Prostate gland (tissue), 2 donors: ENCODE data around the gene CHERP.

Source experiments
- POLR2A ChIP-seq: fragments of 450-650 bp; IDR thresholded peaks from one replicate; pipeline ENCODE4 v1.6.1; 2016; ENCODE audit warnings: antibody characterized with exemption, mild to moderate bottlenecking
- POLR2AphosphoS5 ChIP-seq: sonication (generic); formaldehyde crosslinking; IDR thresholded peaks from one replicate; pipeline ENCODE4 v1.6.1; 2017; ENCODE audit warnings: antibody characterized with exemption
- TF ChIP-seq, protein P1 (sequence below), 4 experiments: fragments of 200-600 bp in 2 of 4; fragments of 450-650 bp in 2 of 4; sonication (generic) in 2 of 4; IDR thresholded peaks; 1 replicate in 3 of 4; 2 replicates in 1 of 4; pipeline ENCODE4 v1.5.1; 2016 to 2019; ENCODE audit warnings: antibody characterized with exemption in 4 of 4, mild to moderate bottlenecking in 2 of 4, moderate library complexity in 2 of 4

DNA sequence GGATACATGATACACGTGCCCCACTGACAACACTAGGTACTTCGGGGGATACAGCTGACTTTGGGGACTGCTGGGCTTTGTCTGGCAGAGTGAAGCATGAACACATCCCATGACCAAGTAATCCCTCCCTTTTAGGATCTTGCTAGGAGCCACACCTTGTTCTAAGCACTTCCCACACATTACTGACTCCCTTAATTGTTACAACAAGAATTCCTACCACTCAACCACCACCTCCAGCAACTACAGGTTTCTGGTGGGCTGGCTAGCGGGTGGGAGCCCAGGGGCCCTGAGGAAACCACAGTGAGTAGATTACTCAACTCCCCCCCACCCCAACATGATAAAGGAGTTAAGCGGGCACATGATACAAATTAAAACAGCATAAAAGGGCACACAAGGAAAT, 37.1 kb upstream of the CHERP start:
- TF ChIP-seq, protein P1, sequence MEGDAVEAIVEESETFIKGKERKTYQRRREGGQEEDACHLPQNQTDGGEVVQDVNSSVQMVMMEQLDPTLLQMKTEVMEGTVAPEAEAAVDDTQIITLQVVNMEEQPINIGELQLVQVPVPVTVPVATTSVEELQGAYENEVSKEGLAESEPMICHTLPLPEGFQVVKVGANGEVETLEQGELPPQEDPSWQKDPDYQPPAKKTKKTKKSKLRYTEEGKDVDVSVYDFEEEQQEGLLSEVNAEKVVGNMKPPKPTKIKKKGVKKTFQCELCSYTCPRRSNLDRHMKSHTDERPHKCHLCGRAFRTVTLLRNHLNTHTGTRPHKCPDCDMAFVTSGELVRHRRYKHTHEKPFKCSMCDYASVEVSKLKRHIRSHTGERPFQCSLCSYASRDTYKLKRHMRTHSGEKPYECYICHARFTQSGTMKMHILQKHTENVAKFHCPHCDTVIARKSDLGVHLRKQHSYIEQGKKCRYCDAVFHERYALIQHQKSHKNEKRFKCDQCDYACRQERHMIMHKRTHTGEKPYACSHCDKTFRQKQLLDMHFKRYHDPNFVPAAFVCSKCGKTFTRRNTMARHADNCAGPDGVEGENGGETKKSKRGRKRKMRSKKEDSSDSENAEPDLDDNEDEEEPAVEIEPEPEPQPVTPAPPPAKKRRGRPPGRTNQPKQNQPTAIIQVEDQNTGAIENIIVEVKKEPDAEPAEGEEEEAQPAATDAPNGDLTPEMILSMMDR (IDR thresholded peaks at IDR 0.05) = no peak
- TF ChIP-seq POLR2A = no peak
- TF ChIP-seq POLR2AphosphoS5 = no peak
